ENCODE measurements around the gene MSL1.

Gene MSL1

DNA sequence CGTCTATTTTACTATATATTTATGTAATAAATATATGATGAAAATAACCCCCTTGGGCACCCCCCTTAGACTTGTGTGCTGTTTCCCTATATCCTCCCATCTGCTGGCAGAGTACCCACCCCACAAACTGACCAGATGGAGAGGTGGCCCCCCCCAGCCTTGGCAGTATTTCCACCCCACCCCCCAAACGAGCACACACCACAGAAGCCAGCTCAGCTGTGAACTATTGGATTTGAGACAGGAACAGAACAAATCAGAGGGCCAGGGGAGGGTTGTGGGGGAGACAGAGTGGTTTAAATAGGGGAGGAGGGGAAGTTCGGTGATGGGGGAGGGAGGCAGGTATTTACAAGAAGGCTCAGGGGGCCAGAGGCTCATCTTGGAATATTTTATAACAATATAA, 29.2 kb upstream of the MSL1 start:
- no peak for DNase-seq

DNA sequence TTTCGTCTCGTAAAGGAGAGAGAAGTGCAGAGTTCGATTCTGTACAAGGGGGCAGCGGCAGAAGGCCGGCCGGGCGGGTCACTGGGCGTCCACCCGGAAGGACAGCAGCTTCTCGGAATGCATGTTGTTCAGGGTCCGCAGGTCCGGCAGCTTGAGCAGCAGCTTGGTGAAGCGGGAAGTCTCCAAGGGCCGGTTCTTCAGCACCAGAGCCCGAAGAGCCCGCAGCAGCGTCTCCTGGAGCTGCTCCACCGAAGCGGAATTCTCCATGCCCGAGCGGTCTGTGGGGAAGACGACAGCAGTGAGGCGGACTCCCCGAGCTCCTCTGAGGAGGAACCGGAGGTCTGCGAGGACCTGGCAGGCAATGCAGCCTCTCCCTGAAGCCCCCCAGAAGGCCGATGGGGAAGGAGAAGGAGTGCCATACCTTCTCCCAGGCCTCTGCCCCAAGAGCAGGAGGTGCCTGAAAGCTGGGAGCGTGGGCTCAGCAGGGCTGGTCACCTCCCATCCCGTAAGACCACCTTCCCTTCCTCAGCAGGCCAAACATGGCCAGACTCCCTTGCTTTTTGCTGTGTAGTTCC, 28.7 kb upstream of the MSL1 start:
- DNase-seq: no peak

DNA sequence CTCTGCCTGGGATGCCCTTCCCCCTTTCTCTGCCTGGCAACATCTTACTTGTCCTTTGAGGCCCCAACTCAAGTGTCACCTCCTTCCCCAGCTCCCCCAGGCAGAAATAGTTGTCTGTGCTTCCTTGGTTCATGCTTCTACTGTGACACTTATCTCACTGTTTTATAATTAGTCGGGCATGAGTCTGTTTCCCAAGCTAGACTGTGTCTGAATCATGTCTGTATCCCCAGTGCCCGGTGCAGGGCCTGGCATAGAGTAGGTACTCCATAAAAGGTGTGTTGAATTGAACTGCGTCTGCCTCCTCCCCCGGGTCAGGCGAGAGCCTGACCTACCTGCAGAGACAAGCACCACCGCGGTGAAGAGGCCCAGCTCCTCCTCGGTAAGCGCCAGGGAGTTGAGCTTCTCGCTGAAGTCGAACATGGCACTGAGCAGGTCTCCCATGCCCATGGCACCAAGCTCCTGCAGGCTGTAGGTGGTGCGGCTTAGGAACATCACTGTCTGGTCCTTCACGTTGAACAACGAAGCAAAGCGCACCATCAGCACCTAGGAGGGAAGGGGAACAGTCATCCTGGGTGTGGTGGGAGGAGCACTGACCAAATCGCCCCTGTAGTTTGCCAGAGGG, 28.1 kb upstream of the MSL1 start:
- DNase-seq: no peak

DNA sequence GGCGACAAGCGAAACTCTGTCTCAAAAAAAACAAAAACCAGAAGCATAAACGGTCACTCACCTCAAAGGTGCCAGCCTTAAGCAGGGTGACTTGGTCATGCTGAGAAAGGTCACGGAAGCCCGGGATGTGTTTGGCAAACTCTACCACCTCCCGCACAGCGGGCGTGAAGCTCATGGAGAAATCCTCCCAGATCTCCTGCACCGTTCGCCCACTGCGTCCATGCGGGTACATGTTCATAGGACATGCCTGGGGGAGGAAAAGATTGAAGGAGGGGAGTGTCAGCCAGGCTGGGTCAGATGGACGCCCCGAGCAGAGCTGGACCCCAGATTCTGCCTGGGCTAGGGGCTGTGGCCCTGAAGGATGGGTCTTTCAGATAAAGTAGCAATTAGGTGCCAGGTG, 26.9 kb upstream of the MSL1 start:
- DNase-seq: no peak

DNA sequence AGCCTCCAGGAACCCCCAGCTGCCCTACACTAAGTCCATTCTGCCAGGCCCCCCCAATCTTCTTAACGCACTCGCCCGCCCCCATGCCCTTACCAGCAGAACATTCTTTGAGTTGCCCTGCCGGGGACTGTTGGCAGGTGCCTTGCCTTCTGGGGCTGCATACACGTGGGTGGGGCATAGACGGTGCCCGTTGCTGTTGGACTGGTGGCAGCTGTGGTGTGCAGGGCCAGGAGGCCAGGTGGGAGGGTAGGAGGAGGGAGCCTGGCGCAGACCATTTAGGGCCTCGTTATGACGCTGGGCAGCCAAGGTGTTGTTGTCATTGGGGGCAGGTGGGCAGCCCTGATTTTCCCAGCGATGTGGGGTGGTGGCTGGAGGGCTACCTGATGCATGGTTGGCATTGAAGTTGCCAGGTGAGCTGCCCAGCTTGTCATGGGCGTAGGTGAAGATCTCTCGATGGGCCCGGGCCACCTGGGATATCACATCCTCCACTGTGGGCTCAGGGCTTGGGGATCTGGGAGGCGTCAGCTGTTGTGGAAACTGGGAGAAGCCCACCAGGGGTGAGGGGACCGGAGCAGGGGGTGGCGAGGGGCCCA, 26.3 kb upstream of the MSL1 start:
- DNase-seq: no peak

DNA sequence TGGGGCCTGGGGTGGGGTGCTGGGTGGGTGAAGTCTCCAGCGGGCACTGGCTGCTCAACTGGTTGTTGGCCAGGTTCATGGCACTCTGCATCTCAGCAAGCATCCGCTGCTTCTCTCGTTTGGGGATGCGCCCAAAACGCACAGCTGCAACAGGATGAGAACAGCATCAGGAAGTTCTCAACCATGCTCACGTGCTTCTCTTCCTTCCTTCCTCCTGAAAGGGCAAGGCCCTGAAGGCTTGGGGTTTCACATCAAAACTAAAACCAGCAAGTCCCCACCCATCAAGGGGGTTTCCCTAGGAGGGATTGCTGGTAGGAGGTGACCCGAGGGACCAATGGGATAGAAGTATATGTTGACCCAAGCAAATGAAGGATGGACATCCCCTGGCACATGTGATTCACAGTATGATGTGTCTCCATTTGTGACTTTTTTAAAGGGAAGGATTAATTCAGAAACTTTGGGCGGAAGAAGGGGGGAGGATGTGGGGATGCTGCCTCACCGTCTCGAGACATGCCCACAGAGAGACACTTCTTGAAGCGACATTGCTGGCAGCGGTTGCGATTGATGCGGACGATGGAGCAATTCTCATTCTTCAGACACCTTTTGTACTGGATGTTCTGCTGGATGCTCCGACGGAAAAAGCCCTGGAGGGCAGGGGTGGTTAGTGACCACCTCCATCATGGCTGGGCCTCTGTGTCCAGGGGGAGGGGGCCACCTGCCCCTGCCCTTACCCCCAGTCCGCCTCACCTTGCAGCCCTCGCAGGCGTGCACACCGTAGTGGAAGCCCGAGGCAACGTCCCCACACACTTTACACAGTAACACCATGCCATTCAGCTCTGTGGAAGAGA, 25.6 kb upstream of the MSL1 start:
- peak; percentile 80 for DNase-seq

- no peak for DNase-seq
These were observed 24.7 kb upstream of the MSL1 start for GRCh38 chr17:40097087-40097486.

DNA sequence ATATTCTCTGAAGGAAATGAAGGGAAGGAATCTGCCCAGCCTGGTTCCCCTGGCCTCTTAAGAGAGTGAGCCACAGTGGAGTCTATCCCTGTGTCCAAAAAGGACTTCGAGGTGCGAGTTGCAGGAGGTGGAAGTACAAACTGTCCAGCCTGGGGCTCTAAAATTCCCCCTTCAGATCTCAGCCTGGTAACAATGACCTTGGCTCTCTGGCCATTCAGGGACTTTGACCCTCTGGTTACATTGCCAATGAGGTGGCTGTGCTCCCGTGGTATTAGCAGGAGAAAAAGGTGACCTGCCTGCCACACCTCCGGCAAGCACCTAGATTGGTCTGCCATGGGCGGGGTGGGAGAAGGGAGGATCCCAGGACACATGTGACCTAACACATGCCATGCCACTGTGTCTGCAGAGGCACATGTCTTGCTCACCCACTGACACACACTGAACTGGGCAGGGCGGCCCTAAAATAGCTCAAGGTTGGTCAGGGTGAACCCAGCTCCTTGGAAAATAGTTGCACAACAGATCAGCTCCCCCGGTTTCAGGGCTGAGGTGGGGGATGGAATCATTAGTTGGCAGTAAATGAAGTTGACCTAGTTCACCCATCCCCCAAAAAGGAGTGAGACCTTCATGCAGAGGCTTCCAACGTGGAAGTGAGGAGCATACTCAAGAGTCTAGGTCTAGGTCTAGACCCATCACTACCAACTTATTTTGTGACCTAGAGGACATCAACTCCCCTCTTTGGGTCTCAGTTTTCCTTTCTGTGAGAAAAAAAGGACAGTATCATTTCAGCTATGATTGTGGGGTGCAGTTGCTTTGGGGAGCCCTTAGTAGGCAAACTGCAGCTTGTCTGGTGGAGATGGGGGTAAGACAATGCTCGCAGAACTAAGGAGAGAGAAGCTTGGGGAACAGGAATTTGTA, 23.6 kb upstream of the MSL1 start:
- peak; percentile 27 for DNase-seq

DNA sequence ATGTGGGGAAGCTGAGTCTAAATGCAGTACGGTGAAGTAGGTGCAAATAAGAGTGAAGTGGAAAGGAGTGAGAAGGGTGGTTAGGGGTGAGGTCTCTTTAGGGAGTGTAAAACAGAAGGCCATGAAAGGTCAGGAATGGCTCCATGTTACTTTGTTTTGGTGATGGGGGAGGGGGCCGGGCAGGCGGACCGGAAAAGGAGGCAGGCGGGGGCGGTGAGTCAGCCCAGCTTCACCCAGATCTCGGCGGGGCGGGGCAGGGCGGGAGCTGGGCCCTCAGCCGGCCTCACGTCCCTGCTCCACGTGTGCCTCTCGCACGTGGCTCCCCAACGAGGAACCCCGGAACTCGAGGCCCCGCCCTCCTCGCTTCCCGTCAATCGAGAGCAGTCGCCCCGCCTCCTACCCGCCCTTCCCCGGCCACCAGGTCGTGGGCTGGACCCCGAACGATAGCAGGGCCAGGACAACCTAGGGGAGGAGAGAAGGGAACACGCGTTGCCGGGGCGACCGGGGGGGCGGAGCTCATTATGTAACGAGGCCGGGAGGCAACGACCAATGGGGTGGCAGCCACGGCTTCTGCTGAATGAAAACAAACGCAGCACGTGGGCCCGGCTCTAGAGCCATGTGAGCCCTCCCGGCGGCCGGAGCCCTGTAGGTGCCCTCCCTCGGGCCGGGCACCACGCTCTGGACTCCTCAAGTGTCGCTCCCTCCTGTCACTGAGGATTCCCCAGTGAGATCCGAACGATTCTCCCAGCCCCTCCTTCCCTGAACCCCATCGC, 22.7 kb upstream of the MSL1 start:
- DNase-seq: peak; percentile 100

- DNase-seq: no peak
These were observed 22.0 kb upstream of the MSL1 start for GRCh38 chr17:40099619-40100418.

DNA sequence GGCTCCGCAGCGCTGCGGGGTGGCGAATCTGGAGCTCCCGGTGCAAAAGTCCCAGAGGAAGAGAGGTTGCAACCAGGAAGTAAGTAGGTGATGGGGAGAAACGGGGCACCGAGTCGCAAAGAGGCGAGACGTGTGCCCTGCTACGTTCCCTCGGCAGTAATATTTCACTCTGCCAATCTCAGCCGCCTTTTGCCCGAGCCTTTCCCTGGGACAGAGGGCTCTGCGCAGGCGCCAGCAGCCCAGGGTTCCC, 21.4 kb upstream of the MSL1 start, which contains the start of gene NR1D1:
Gene NR1D1, minus strand, starts transcription at position 171 of the 250 bp plus-strand sequence. CDS start 495 bp downstream, outside the sequence.
- DNase-seq: no peak

DNA sequence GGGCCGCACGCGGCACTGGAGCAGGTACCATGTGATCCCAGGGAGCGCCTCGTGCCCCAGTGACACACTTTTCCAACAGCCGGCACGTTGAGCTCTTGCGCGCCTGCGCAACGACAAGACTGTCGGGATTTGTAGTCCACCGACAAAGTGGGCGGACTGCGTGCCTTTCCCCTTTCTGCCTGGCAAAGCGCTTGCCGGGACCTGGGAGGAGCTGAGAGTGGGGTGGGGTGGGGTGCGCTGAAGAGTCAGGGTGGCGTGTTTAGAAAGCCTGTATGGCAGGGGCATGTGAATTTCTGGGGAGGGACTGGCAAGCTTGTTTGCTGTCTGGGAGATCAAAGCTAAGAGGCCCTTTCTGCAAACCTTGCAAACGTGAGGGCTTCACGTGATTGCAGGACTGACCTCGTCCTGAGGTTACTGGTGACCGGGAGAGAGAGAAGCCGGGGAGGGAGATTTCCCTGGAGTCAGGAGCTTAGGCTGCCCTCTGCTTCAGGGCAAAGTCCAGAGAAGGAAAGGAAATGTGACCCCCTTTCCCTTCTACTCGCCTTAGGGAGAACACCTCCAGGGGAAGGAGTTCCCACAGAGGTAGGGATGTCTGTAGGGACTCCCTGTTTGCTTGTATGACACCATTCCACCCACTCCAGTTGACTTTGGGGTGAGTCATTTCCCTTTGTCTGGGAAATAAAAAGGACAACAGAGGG, 21.0 kb upstream of the MSL1 start:
- DNase-seq: peak; percentile 91

DNA sequence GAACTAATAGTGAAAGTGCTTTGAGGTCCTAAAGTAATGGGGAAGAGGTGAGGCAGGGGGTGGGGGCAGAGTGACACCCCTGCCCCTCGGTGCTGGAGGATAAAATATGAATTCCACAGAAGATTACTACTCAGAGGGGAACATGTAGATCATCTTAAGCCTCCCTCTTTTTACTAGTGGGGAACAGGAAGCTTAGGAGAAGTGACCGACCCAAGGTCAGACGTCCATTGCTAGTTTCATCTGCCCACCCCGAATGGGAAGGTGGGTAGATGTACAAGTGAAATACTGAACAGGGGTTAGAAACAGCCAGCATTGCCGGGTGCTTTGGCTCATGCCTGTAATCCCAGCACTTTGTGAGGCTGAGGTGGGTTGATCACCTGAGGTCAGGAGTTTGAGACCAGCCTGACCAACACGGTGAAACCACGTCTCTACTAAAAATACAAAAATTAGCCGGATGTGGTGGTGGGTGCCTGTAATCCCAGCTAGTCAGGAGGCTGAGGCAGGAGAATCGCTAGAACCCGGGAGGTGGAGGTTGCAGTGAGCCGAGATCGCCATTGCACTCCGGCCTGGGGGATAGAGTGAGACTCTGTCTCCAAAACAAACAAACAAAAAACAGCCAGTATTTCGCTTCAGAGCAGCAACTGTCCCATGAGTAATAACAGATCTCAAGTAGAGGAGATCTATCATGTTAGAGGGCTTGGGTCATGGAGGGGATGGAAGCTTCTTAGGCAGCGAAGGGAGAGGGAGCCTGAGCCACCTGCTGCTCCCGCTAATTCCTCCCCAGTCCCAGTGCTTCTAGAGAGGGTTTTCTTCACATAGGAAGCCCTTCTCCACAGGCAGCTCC, 20.2 kb upstream of the MSL1 start:
- DNase-seq: no peak

GRCh38 chr17:40103071-40103661, 18.6 kb upstream of the MSL1 start:
- no peak for DNase-seq

GRCh38 chr17:40103688-40104087, 18.1 kb upstream of the MSL1 start:
- DNase-seq: no peak

DNA sequence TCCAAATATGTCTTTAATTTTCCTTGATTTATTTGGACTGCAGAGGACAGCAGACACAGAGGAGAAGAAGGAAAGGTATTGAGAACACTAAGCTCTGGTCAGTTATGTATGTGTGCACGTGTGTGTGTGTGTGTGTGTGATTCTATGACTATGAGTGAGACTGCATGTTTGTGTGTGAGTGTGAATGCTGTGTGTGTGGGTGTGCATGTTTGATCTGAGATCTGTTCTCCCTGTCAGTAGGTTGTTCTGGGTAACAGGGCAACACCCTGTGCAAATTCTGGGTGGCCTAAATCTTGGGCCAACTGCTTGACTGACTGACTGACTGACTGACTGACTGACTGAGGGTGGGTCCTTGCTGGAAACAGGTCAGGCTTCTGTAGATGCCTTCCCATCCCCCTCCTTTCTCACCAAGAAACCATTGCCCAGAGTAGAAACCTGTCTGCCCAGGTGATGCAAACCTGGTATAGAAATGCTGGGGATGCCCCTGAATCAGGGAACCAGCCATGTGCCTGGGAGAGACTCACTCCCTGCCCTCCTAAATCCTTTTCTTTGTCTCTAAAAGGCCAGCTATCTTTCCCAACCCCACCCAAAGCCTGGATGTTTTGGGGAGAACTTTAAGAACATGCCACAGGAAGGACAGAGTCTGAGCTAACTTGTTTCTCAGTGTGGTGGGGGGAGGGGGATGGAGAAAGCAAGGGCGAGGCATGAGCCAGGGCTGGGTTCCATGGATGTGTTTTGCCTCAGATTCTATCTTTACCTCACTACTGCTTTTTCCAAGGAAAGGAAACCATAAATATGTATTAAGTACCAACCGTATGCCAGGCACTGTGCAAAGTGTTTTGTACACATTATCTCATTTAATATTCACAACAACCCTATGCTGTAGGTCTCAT, 16.9 kb upstream of the MSL1 start:
- DNase-seq: peak; percentile 29

DNA sequence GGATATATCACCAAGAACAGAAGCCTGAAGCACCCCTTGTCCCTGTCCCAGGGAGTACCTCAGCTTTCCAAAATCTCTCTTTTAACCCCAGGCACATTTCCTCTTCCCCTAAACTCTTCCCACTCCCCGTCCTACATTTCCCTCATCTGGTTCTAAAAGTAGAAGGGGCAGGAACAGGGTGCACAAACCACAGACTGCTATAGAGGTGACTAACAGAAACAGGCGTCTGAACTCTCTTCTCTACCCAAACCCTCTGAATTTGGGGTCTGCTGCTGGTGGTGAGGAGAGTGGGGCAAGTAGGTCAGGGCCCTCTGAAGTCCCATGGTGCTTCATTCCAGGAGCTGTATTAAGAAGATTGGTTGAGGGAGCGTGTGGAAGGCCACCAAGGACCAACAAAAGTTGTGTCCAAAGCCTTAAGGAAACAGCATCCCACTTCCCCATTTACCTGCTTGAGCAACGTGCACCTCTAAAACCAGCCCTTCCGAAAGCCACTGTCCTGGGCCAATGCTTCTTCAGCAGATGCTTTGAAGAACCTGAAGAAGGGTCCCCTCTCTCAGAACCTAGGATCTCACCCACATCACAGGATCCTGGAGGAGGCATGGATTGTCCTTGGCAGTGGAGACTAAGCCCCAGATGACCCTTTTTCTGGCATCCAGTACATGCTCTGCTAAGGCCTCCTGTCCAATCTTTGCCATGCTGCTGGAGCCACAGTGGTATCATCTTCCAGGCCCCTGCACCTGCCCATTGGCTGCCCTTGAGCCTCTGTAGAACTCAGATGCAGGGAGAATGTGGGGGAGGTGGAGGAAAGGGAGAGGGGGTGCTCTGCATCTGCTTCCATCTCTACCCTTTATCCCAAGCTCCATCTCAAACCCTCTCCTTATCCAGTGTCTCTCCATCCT, 15.7 kb upstream of the MSL1 start:
- DNase-seq: no peak

Measured in activated naive CD4-positive, alpha-beta T cell treated with Interleukin-2 at 50 U/mL for 16 hours (primary cell).